WTC11 (cell line): ENCODE results near the gene DNM1. TPM values are rescaled to one million over a fixed set of nuclear protein-coding genes. Genes with fewer than 3 reads are reported as not detected.

ENCODE experiments used
- ATAC-seq: fragments of 200-7000 bp; cut with Tn5 transposase; 2 replicates; pipeline ENCODE4 v1.10.0; 2021; ENCODE audit warnings: mild to moderate bottlenecking, moderate library complexity
- CTCF ChIA-PET: fragments of 300-600 bp; sonication (Branson Sonifier 250); formaldehyde crosslinking; loops from one replicate; lab custom pipeline; 2021; ENCODE audit warnings: antibody characterized with exemption; lab: Charles Lee
- POLR2A ChIA-PET: fragments of 350-600 bp; sonication (Branson Sonifier 250); formaldehyde crosslinking; loops from one replicate; lab custom pipeline; 2021; ENCODE audit warnings: antibody characterized with exemption; lab: Charles Lee
- DNase-seq: peaks from one replicate; pipeline ENCODE4 v3.0.0; 2021; ENCODE audit warnings: low spot score
- H3K27ac Mint-ChIP-seq: 2 replicates; pipeline ENCODE4 v1.8.0; 2021; ENCODE audit warnings: mixed read lengths
- H3K27me3 Mint-ChIP-seq: 2 replicates; pipeline ENCODE4 v1.8.0; 2021; ENCODE audit warnings: low read depth, mild to moderate bottlenecking, moderate library complexity, mixed read lengths
- H3K36me3 Mint-ChIP-seq: 2 replicates; pipeline ENCODE4 v1.8.0; 2021; ENCODE audit warnings: mixed read lengths
- H3K4me1 Mint-ChIP-seq: 2 replicates; pipeline ENCODE4 v1.8.0; 2022; ENCODE audit warnings: mixed read lengths
- H3K4me3 Mint-ChIP-seq: 2 replicates; pipeline ENCODE4 v1.8.0; 2021; ENCODE audit warnings: mild to moderate bottlenecking, moderate library complexity, mixed read lengths
- H3K9me3 Mint-ChIP-seq: 2 replicates; pipeline ENCODE4 v1.8.0; 2021; ENCODE audit warnings: mixed read lengths
- AFF4 ChIP-seq: sonication (generic); formaldehyde crosslinking; IDR thresholded peaks from 2 replicates; pipeline ENCODE4 v1.8.1; 2023; ENCODE audit warnings: mild to moderate bottlenecking, missing genetic modification reagents, borderline replicate concordance
- AR ChIP-seq: fragments of 250-450 bp; sonication (Bioruptor Pico); IDR thresholded peaks from 2 replicates; pipeline ENCODE4 v1.9.0; 2021; ENCODE audit warnings: mild to moderate bottlenecking
- CTCF ChIP-seq: fragments of 200-600 bp; IDR thresholded peaks from 2 replicates; pipeline ENCODE4 v1.8.0; 2022; ENCODE audit warnings: antibody characterized with exemption
- ELF4 ChIP-seq: sonication (generic); formaldehyde crosslinking; IDR thresholded peaks from 2 replicates; pipeline ENCODE4 v1.8.1; 2022; ENCODE audit warnings: low read depth, mild to moderate bottlenecking, moderate library complexity, missing genetic modification reagents
- ERG ChIP-seq: fragments of 250-450 bp; sonication (Bioruptor Pico); IDR thresholded peaks from 2 replicates; pipeline ENCODE4 v1.8.0; 2021; ENCODE audit warnings: mild to moderate bottlenecking
- NR2C2 ChIP-seq: sonication (generic); formaldehyde crosslinking; IDR thresholded peaks from 2 replicates; pipeline ENCODE4 v1.8.0; 2022; ENCODE audit warnings: mild to moderate bottlenecking, missing genetic modification reagents
- PRRX2 ChIP-seq: fragments of 250-450 bp; sonication (Bioruptor Pico); IDR thresholded peaks from 2 replicates; pipeline ENCODE4 v1.8.0; 2021; ENCODE audit warnings: mild to moderate bottlenecking
- SMAD4 ChIP-seq: sonication (generic); formaldehyde crosslinking; IDR thresholded peaks from 2 replicates; pipeline ENCODE4 v1.8.0; 2022; ENCODE audit warnings: mild to moderate bottlenecking, missing genetic modification reagents
- TCF7 ChIP-seq: sonication (generic); formaldehyde crosslinking; IDR thresholded peaks from 2 replicates; pipeline ENCODE4 v1.8.0; 2022; ENCODE audit warnings: mild to moderate bottlenecking, low read depth, missing genetic modification reagents, moderate library complexity
- TP53 ChIP-seq: sonication (generic); formaldehyde crosslinking; IDR thresholded peaks from 2 replicates; pipeline ENCODE4 v1.8.1; 2023; ENCODE audit warnings: mild to moderate bottlenecking, missing genetic modification reagents
- ZBTB21 ChIP-seq: sonication (generic); formaldehyde crosslinking; IDR thresholded peaks from 2 replicates; pipeline ENCODE4 v1.8.1; 2023; ENCODE audit warnings: mild to moderate bottlenecking, missing genetic modification reagents, borderline replicate concordance
- total RNA-seq: library from RNA; stranded (reverse); gene quantifications from 3 replicates; pipeline ENCODE4 v1.2.3, GENCODE V29; 2021
- TF ChIP-seq, protein P1 (sequence below): sonication (generic); formaldehyde crosslinking; IDR thresholded peaks from 2 replicates; pipeline ENCODE4 v1.8.0; 2023; ENCODE audit warnings: mild to moderate bottlenecking, missing genetic modification reagents

Gene DNM1
- total RNA-seq, 1 experiment from 2014 or later: 79.0 TPM

DNA sequence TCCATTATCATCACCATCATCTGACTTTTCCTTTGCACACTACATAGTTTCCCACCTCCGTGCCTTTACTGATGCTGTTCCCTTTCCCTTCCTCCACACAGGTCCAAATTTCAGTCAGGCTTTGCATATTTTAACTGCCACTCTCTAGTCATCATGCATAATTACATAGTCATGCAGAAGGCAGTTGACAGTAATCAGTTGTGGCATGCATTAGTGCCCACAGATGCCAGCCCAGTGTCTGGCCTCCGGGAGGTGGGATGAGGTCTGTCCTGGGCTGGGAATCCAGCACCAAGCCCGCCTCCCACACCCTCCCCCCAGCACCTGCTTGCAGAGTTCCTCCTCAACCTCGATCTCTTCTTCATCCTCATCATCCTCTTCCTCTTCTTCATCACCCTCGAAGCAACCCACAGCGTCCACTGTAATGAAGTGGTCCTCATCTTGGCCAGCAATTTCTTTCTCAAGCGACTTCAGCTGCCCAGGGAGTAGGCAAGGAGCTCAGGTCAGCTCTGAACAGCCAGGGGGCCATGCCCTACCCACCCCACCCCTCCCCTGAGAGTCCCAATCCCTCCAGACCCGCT, 34.4 kb upstream of the DNM1 start (continued):
- no peak for TF ChIP-seq ERG (CRISPR knock-in tag)
- no peak for TF ChIP-seq CTCF
- TF ChIP-seq TCF7: no peak
- TF ChIP-seq TP53 (CRISPR knock-in tag): no peak
- TF ChIP-seq ELF4 (CRISPR knock-in tag): no peak

GRCh38 chr9:128169492-128169891, 33.7 kb upstream of the DNM1 start:
- CTCF ChIA-PET: interaction anchor here (1.2 kb wide), 1 partner anchor 45 kb away, joined by 3 read pairs; no protein-coding TSS in a partner anchor
- ATAC-seq: no peak
- Mint-ChIP-seq H3K9me3 (no peaks in the 10 kb centered on the region), H3K27me3 (no peaks in the 10 kb centered on the region), H3K27ac (no peak overlapping the region), H3K4me1 (no peaks in the 10 kb centered on the region), H3K36me3 (peaks cover 26% of the 10 kb centered on the region), H3K4me3 (no peak overlapping the region)
- POLR2A ChIA-PET: no interaction called here
- no peak for TF ChIP-seq PRRX2
- TF ChIP-seq, protein P1, sequence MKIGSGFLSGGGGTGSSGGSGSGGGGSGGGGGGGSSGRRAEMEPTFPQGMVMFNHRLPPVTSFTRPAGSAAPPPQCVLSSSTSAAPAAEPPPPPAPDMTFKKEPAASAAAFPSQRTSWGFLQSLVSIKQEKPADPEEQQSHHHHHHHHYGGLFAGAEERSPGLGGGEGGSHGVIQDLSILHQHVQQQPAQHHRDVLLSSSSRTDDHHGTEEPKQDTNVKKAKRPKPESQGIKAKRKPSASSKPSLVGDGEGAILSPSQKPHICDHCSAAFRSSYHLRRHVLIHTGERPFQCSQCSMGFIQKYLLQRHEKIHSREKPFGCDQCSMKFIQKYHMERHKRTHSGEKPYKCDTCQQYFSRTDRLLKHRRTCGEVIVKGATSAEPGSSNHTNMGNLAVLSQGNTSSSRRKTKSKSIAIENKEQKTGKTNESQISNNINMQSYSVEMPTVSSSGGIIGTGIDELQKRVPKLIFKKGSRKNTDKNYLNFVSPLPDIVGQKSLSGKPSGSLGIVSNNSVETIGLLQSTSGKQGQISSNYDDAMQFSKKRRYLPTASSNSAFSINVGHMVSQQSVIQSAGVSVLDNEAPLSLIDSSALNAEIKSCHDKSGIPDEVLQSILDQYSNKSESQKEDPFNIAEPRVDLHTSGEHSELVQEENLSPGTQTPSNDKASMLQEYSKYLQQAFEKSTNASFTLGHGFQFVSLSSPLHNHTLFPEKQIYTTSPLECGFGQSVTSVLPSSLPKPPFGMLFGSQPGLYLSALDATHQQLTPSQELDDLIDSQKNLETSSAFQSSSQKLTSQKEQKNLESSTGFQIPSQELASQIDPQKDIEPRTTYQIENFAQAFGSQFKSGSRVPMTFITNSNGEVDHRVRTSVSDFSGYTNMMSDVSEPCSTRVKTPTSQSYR (CRISPR knock-in tag): no peak
- TF ChIP-seq ZBTB21 (CRISPR knock-in tag): no peak
- no peak for TF ChIP-seq ELF4 (CRISPR knock-in tag)
- no peak for TF ChIP-seq AFF4 (CRISPR knock-in tag)
- TF ChIP-seq SMAD4: no peak
- no peak for TF ChIP-seq NR2C2 (CRISPR knock-in tag)
- TF ChIP-seq AR: no peak
- no peak for DNase-seq
